GM18519 (cell line): ENCODE measurements around the gene CELF3.
"Not testable (repeated sequence)": the region's sequence is repeated elsewhere in the genome, so short reads cannot be mapped to it uniquely, and the experiment has no call there.

ENCODE experiments used
- ATAC-seq: cut with Tn5 transposase; IDR thresholded peaks from one replicate; pipeline ENCODE4 v1.9.1; 2021; ENCODE audit warnings: mild to moderate bottlenecking, moderate library complexity; ENCODE audit not compliant: unreplicated experiment, low FRiP score

The CELF3 gene

GRCh38 chr1:151716771-151717631 is at the start of gene CELF3:
Gene CELF3 (minus strand): TSS chr1:151716803. CDS start chr1:151716020, 783 bp downstream.
- no peak for ATAC-seq

DNA sequence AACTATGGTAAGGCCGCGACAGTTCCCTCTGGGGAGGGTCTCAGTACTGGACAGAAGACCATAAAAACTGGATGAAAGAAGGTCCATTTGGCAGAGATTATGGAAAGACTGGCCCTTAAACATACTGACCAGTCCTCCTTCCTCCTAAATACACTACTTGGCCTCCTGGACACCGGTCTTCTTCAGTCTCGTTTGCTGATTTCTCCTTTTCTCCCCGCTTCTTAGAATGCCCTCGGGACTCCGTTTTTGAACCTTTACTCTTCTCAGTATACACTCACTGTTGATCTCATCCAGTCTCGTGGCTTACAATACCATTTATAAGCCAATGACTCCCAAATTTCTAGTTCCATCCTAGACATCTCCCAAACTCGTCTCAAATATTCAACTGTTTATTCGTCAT is 47.4 kb upstream of the CELF3 start:
- no peak for ATAC-seq

DNA sequence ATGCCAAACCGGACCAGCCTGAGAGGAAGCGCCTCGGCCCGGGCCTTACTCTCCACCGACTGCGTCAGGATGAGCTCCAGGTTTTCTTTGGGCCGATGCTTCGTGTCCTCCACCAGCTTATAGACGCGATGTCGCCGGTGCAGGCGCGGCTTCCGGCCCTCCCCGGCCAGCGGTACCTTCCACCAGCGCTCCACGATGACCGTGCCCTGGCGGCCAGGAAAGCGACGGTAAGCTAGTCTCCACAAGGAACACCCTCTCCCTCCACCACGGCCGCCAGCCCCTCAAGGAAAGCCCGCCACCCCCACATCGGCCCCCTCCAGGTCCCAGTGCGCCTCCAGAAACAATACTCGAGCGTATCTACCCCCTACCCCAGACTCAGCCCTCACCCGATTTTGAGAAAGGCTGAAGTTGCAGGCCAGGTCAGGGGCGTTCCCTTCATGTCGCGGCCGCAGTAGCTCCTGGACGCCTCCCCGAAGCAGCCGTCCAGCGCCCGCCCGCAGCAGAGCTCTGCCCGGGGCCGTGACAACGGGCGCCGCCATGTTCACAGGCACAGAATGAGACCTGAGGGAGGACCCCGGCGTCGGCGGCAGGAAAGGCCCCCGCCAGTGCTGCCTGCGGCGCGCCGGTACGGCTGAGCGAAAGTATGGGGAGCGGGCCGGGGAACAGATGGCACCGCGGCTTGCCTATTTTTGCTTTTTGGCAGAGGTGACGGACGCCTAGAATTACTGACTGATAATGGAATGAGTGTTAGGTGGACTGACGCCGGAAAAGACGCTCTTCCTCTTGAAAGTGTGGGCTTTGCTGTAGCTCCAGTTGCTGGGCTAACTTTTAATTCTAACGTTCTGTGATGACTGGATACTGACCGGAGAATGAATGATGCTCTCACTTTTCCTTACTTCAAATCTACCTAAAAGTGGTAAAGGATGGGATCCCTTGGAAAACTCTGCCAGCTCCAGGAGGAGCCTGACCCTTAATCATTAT is 46.6 kb upstream of the CELF3 start, which contains the start of gene MRPL9:
TSS of gene MRPL9 (minus strand) at position 556 of the 981 bp plus-strand sequence. CDS start at position 539, 17 bp downstream.
- ATAC-seq, result peak; percentile 64

- no peak for ATAC-seq
Measured at GRCh38 chr1:151760597-151761385, 44.2 kb upstream of the CELF3 start.

DNA sequence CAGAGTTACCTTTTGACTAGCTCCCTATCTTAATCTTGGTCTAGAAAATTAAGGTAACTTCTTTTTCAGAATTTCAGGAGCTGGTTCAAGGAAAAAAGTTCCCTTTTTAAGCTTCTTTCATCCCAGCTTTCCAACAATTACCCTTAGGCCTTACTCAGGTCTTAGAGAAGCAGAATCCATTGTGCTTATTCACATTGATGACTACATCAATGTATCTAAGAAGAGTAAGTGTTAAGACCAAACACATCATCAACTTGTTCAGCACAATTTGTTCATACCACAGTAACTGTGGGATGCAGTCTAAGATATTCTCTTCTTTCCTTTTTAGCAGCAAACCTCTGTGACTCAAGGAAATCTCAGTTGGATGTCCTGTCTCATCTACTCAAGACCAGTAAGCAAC is 42.6 kb upstream of the CELF3 start:
- ATAC-seq, result no peak

- ATAC-seq, result no peak
Measured at GRCh38 chr1:151756291-151756690, 39.7 kb upstream of the CELF3 start.

- no peak for ATAC-seq
Measured at GRCh38 chr1:151741516-151741915, 24.9 kb upstream of the CELF3 start.

DNA sequence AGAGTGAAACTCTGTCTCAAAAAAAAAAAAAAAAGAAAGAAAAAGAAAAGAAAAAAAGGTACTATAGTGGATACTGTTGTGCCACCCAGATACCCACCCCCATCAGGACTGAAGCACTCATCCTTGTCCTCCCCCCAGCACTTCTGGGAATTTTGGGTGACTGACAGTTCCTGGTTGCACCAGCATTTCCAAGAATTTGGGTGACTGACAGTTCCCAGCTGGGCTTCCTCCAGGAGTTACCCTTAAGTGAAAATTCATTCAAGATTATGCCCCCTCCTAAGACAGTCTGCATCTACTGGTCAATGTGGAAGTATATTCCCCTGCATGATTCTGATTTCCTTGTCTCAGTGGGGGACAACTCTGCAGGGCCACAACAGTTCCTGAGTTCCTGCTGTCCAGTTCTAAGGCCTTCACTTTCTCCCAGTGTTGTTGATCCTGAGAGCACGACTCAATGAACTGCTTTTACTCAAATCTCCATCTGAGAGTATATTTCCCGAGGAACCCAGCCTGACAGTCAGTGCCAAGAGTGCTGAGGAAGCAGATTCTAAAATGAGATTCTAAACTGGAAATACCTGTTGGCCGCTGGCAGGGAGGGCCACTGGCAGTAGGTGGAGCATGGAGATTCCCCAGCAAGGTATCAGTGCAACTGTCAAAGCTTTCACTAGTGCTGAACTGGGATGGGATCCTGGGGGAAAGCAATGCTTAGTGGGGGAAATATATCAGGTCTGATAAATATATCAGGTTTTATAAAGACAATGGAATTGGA is 23.2 kb upstream of the CELF3 start:
- no peak for ATAC-seq

DNA sequence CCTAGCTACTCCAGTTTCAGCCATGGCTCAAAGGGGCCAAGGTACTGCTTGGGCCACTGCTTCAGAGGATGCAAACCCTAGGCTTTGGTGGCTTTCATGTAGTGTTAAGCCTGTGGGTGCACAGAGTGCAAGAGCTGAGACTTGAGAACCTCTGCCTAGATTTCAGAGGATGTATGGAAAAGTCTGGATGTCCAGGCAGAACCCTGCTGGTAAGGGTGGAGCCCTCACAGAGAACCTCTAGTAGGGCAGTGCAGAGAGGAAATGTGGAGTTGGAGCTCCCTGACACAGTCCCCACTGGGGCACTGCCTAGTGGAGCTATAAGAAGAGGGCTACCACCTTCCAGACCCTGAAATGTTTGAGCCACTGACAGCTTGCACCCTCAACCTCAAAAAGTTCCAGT is 20.9 kb upstream of the CELF3 start:
- ATAC-seq, result no peak

DNA sequence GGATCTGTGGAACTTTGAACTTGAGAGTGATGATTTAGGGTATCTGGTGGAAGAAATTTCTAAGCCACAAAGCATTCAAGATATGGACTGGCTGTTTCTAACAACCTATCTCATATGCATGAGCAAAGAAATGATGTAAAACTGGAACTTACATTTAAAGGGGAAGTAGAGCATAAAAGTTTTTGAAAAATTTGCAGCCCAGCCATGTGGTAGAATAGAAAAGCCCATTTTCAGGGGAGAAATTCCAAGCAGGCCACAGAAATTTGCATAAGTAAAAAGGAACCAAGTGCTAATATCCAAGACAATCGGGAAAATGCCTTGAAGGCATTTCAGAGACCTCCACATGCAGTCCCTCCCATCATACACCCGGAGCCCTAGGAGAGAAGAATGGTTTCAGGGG is 20.4 kb upstream of the CELF3 start:
- no peak for ATAC-seq

- ATAC-seq, result not testable (repeated sequence)
Measured at GRCh38 chr1:151733995-151734394, 17.4 kb upstream of the CELF3 start.

- no peak for ATAC-seq
Measured at GRCh38 chr1:151733126-151733525, 16.5 kb upstream of the CELF3 start.

DNA sequence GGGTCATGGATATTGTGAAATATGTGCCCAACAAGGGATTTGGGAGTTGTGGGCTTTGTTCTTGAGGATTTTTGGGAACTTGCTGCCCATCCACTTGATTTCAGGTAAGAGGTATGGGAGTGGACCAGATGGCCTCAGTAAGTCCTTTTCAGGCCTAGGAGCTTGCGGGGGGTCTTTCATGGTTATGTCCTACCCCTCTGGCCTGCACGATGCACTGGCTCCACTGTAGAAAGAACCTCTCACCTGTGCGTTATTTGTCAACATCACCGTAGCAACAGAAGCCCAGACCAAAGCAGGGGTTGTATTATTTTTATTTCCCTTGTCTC is 13.3 kb upstream of the CELF3 start:
- no peak for ATAC-seq

- no peak for ATAC-seq
Measured at GRCh38 chr1:151729157-151729965, 12.8 kb upstream of the CELF3 start.

- ATAC-seq, result no peak
Measured at GRCh38 chr1:151728151-151729054, 11.8 kb upstream of the CELF3 start.

DNA sequence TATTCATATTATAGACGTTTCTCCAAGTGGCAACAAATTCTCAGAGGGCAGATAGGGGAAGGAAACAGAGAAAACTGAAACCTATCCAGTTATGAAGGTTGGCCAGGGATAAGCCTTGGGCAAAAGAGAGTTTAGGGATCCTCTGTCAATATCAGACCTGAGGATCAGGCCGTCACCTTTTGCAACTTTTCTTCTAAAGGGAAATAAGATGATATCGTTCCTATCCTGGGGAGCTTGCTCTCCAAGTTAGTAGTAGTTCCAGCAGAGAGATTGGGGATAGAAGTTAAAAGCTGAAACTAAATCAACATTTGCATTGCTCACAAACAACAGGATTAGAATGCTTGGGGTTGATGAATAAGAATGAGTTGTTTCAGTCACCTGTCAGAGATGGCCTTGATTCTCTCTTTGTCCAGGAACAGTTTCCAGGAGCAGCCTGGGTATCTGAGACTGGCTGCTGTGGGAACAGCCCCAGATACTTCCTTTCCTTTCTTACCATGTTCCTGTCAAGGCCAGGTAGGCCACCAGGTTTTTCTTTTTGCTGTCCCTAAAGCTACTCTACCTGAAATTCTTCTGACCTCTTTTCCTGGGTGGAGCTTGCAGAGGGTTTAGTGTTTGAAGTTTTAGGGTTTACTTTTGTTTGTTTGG is 7.2 kb upstream of the CELF3 start:
- ATAC-seq, result no peak

DNA sequence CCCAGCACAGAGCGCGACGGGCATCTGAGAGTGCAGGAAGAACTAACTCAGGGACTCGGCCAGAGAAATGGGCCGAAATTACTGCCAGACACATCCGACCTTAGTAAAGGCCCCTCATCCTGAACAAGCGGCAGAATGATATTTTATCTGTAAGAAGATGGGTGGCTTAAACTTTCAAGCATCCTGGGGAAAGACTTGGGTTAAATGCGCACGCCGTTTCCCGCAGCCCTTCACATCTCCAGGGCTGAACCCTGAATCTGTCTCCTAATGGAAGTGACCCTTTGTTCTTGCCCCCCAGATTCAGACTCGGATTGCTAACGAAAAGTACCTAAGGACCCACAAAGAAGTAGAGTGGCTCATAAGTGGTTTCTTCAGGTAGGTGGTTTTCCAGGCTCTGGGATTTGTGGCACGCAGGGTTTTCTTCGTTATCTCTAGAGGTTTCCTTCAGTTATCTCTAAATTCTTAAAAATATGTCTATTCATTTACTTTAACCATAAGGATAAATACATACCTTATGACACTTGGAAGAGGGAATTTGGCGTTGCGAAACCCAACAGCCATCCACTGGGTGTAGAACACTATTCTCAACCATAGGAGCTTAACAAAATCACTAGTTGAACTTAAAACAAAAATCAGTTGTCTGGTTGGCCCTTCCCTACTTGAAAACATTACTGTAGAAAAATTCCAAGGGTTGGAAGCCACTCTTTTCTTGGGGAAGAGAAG is 5.3 kb upstream of the CELF3 start:
- no peak for ATAC-seq
